Hepatocyte (in vitro differentiated cells): Measurements from ENCODE around the gene ZFP91.

ENCODE experiments used
- CTCF ChIP-seq: fragments of 200-600 bp; sonication (generic); IDR thresholded peaks from 2 replicates; pipeline ENCODE4 v1.5.1; 2016; ENCODE audit warnings: antibody characterized with exemption, mild to moderate bottlenecking; ENCODE audit not compliant: poor library complexity
- EZH2 ChIP-seq: fragments of 200-600 bp; sonication (generic); IDR thresholded peaks from 2 replicates; pipeline ENCODE4 v1.6.1; 2016; ENCODE audit warnings: antibody characterized with exemption, mild to moderate bottlenecking, borderline replicate concordance

DNA sequence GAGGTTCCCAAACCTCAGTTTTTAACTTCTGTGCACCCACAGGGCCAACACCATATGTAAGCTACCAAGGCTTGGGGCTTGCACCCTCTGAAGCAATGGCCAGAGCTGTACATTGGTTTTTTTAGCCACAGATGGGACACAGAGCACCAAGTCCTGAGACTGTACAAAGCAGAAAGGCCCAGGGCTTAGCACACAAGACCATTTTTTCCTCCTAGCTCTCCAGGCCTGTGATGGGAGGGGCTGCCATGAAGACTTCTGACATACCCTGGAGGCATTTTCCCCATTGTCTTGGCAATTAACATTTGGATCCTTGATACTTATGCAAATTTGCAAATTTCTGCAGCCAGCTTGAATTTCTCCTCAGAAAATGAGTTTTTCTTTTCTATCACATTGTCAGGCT is 67.0 kb downstream of the ZFP91 start:
- TF ChIP-seq CTCF = no peak
- TF ChIP-seq EZH2 = no peak
